Measurements from ENCODE around the gene NFIX. TPM values are rescaled to one million over a fixed set of nuclear protein-coding genes. Genes with fewer than 3 reads are reported as not detected.

The NFIX gene
- total and polyA plus RNA-seq, 2 of the 13 experiments (the other 11 are each of a cell fraction or from before 2014, with no cell fraction given): 3.4 to 5.4 TPM

- TF ChIP-seq AHDC1 (CRISPR knock-in tag; IDR thresholded peaks at IDR 0.05; ENCODE audit: borderline replicate concordance) (no peak), UBTF (CRISPR knock-in tag; IDR thresholded peaks at IDR 0.05) (peak; percentile 29; the same call in 1 of the 2 replicates), POGZ (CRISPR knock-in tag; IDR thresholded peaks at IDR 0.05) (no peak), ATM (IDR thresholded peaks at IDR 0.05; ENCODE audit: borderline replicate concordance) (no peak), ZNF576 (CRISPR knock-in tag; IDR thresholded peaks at IDR 0.05) (no peak), ZNF747 (CRISPR knock-in tag; IDR thresholded peaks at IDR 0.05; ENCODE audit: borderline replicate concordance) (no peak), KLF16 (CRISPR knock-in tag; IDR thresholded peaks at IDR 0.05) (no peak), ZNF20 (CRISPR knock-in tag; IDR thresholded peaks at IDR 0.05) (no peak), GMEB2 (CRISPR knock-in tag; IDR thresholded peaks at IDR 0.05; ENCODE audit: low read depth) (no peak), HOXD1 (CRISPR knock-in tag; IDR thresholded peaks at IDR 0.05) (no peak), ZNF337 (CRISPR knock-in tag; IDR thresholded peaks at IDR 0.05; ENCODE audit: borderline replicate concordance, low read depth) (no peak), MEIS1 (CRISPR knock-in tag; IDR thresholded peaks at IDR 0.05; ENCODE audit: borderline replicate concordance) (no peak), HHEX (CRISPR knock-in tag; IDR thresholded peaks at IDR 0.05) (0 out of 2 replicates have a peak, but pooled peaks have one; percentile 15), ZSCAN9 (CRISPR knock-in tag; IDR thresholded peaks at IDR 0.05; ENCODE audit: borderline replicate concordance) (no peak), RARA (CRISPR knock-in tag; IDR thresholded peaks at IDR 0.05) (no peak), BRF2 (CRISPR knock-in tag; IDR thresholded peaks at IDR 0.05) (no peak), NR2C2 (CRISPR knock-in tag; IDR thresholded peaks at IDR 0.05; ENCODE audit: borderline replicate concordance) (no peak)
These were observed 101.0 kb downstream of the NFIX start (continued) for GRCh38 chr19:13095934-13096927.
